ENCODE data around the gene SYT14.
"Not testable (repeated sequence)": the region's sequence is repeated elsewhere in the genome, so short reads cannot be mapped to it uniquely, and the experiment has no call there.

SYT14 gene

GRCh38 chr1:209937996-209938959, at the start of gene SYT14:
SYT14 (plus strand) TSS chr1:209938217; CDS start chr1:209938265, 48 bp downstream.
- TF ChIP-seq EZH2 (IDR thresholded peaks at IDR 0.05; ENCODE audit: borderline replicate concordance, low read depth, low read length, severe bottlenecking) (no peak), CTCF (IDR thresholded peaks at IDR 0.05; ENCODE audit: borderline replicate concordance, extremely low read depth, low read length, poor library complexity, severe bottlenecking) (no peak)

GRCh38 chr1:209888291-209889076, 49.5 kb upstream of the SYT14 start:
- H3K27me3 ChIP-seq (ENCODE audit: insufficient read depth, low read length, poor library complexity); ATAC-seq (ENCODE audit: insufficient read depth, low read depth): not testable (repeated sequence)

More at GRCh38 chr1:209937996-209938959, at the start of gene SYT14:
- no peak within 1 kb of the TSS for H3K27ac ChIP-seq (ENCODE audit: low read length)
- H3K79me2 ChIP-seq (ENCODE audit: insufficient read depth, low read length), result no peaks in the 10 kb centered on the region
- no peaks in the 10 kb centered on the region for H3K4me1 ChIP-seq (ENCODE audit: insufficient read depth, low read length)
- H3K36me3 ChIP-seq (ENCODE audit: insufficient read depth, low read length), result no peaks in the 10 kb centered on the region
- no peak within 1 kb of the TSS for H2AFZ ChIP-seq (ENCODE audit: low read depth, low read length)
- DNase-seq, result no peak
- no peaks in the 10 kb centered on the region for H4K20me1 ChIP-seq (ENCODE audit: insufficient read depth, low read length)
- H3K9ac ChIP-seq (ENCODE audit: low read depth, low read length), result no peak within 1 kb of the TSS
- no peaks in the 10 kb centered on the region for H3K27me3 ChIP-seq (ENCODE audit: insufficient read depth, low read length, poor library complexity)
- H3K4me2 ChIP-seq (ENCODE audit: insufficient read depth, low read length), result no peak within 1 kb of the TSS
- ATAC-seq (ENCODE audit: insufficient read depth, low read depth), result no peak
- H3K4me3 ChIP-seq (ENCODE audit: low read depth in 1 of 2, low read length in 2 of 2), result no peak within 1 kb of the TSS
- no peaks in the 10 kb centered on the region for H3K9me3 ChIP-seq (ENCODE audit: insufficient read depth, low read length, severe bottlenecking)

GRCh38 chr1:209889077-209889418, 49.0 kb upstream of the SYT14 start:
- no peak for TF ChIP-seq EZH2 (IDR thresholded peaks at IDR 0.05; ENCODE audit: borderline replicate concordance, low read depth, low read length, severe bottlenecking)
- DNase-seq, result no peak
- Histone ChIP-seq H2AFZ (ENCODE audit: low read depth, low read length) (no peak overlapping the region), H3K4me1 (ENCODE audit: insufficient read depth, low read length) (no peaks in the 10 kb centered on the region), H3K4me2 (ENCODE audit: insufficient read depth, low read length) (no peak overlapping the region), H3K4me3 (ENCODE audit: low read depth in 1 of 2, low read length in 2 of 2) (no peak overlapping the region), H3K27ac (ENCODE audit: low read length) (no peak overlapping the region), H3K79me2 (ENCODE audit: insufficient read depth, low read length) (no peaks in the 10 kb centered on the region), H3K9me3 (ENCODE audit: insufficient read depth, low read length, severe bottlenecking) (no peaks in the 10 kb centered on the region), H3K36me3 (ENCODE audit: insufficient read depth, low read length) (no peaks in the 10 kb centered on the region), H3K9ac (ENCODE audit: low read depth, low read length) (no peak overlapping the region), H4K20me1 (ENCODE audit: insufficient read depth, low read length) (no peaks in the 10 kb centered on the region), H3K27me3 (ENCODE audit: insufficient read depth, low read length, poor library complexity) (peaks cover 2% of the 10 kb centered on the region)
- ATAC-seq (ENCODE audit: insufficient read depth, low read depth), result no peak

More at GRCh38 chr1:209888291-209889076, 49.5 kb upstream of the SYT14 start:
- not testable (repeated sequence) for H4K20me1 ChIP-seq (ENCODE audit: insufficient read depth, low read length); H3K79me2 ChIP-seq (ENCODE audit: insufficient read depth, low read length); DNase-seq; H3K27ac ChIP-seq (ENCODE audit: low read length); H3K9ac ChIP-seq (ENCODE audit: low read depth, low read length); H3K4me1 ChIP-seq (ENCODE audit: insufficient read depth, low read length); H3K9me3 ChIP-seq (ENCODE audit: insufficient read depth, low read length, severe bottlenecking); H3K36me3 ChIP-seq (ENCODE audit: insufficient read depth, low read length); H3K4me3 ChIP-seq (ENCODE audit: low read depth in 1 of 2, low read length in 2 of 2); H3K4me2 ChIP-seq (ENCODE audit: insufficient read depth, low read length); H2AFZ ChIP-seq (ENCODE audit: low read depth, low read length)

GRCh38 chr1:209890641-209891330, 47.2 kb upstream of the SYT14 start:
- ATAC-seq (ENCODE audit: insufficient read depth, low read depth), result no peak
- Histone ChIP-seq H3K27me3 (ENCODE audit: insufficient read depth, low read length, poor library complexity) (no peaks in the 10 kb centered on the region), H4K20me1 (ENCODE audit: insufficient read depth, low read length) (no peaks in the 10 kb centered on the region), H2AFZ (ENCODE audit: low read depth, low read length) (no peak overlapping the region), H3K9me3 (ENCODE audit: insufficient read depth, low read length, severe bottlenecking) (no peaks in the 10 kb centered on the region), H3K9ac (ENCODE audit: low read depth, low read length) (no peak overlapping the region), H3K36me3 (ENCODE audit: insufficient read depth, low read length) (no peaks in the 10 kb centered on the region), H3K4me1 (ENCODE audit: insufficient read depth, low read length) (no peaks in the 10 kb centered on the region), H3K4me2 (ENCODE audit: insufficient read depth, low read length) (no peak overlapping the region), H3K27ac (ENCODE audit: low read length) (no peak overlapping the region), H3K4me3 (ENCODE audit: low read depth in 1 of 2, low read length in 2 of 2) (no peak overlapping the region), H3K79me2 (ENCODE audit: insufficient read depth, low read length) (no peaks in the 10 kb centered on the region)
- TF ChIP-seq CTCF (IDR thresholded peaks at IDR 0.05; ENCODE audit: borderline replicate concordance, extremely low read depth, low read length, poor library complexity, severe bottlenecking), result no peak
- TF ChIP-seq EZH2 (IDR thresholded peaks at IDR 0.05; ENCODE audit: borderline replicate concordance, low read depth, low read length, severe bottlenecking), result no peak
- no peak for DNase-seq
